Gastroesophageal sphincter (tissue), 3 donors: Measurements from ENCODE around the gene KIF26B.

Experiments used
- CTCF ChIP-seq, 4 experiments: fragments of 200-600 bp in 2 of 4; fragments of 450-650 bp in 2 of 4; sonication (generic) in 1 of 4; IDR thresholded peaks; one replicate each; pipeline ENCODE4 v1.5.1; 2017 to 2019; ENCODE audit warnings: antibody characterized with exemption in 4 of 4, mild to moderate bottlenecking in 2 of 4, moderate library complexity in 2 of 4
- EP300 ChIP-seq: sonication (generic); formaldehyde crosslinking; IDR thresholded peaks from one replicate; pipeline ENCODE4 v1.6.1; 2017; ENCODE audit warnings: antibody characterized with exemption, mild to moderate bottlenecking
- POLR2A ChIP-seq, 2 donors: fragments of 450-650 bp; IDR thresholded peaks; one replicate each; pipeline ENCODE4 v1.6.1; 2017; ENCODE audit warnings: antibody characterized with exemption in 2 of 2, mild to moderate bottlenecking in 2 of 2, moderate library complexity in 1 of 2
- POLR2AphosphoS5 ChIP-seq: sonication (generic); formaldehyde crosslinking; IDR thresholded peaks from one replicate; pipeline ENCODE4 v1.6.1; 2017; ENCODE audit warnings: antibody characterized with exemption

GRCh38 chr1:245614476-245614875 is 459.7 kb downstream of the KIF26B start:
- TF ChIP-seq CTCF (IDR thresholded peaks at IDR 0.05) (no peak), POLR2AphosphoS5 (no peak), EP300 (no peak), POLR2A (IDR thresholded peaks at IDR 0.05) (no peak)
